H1 (cell line): ENCODE measurements around the gene MXD3.

ENCODE experiments used
- ASH2L ChIP-seq: fragments of 200-600, 300-600 bp; sonication (generic); IDR thresholded peaks from one replicate; pipeline ENCODE4 v1.7.1; 2017; ENCODE audit warnings: low read length
- CTCF ChIP-seq, 3 experiments: IDR thresholded peaks; 1 replicate in 2 of 3; 2 replicates in 1 of 3; pipeline versions ENCODE4 v1.5.1 to v1.6.1; 2011; ENCODE audit warnings: low read length in 3 of 3, mild to moderate bottlenecking in 3 of 3, inconsistent platforms in 2 of 3, low read depth in 1 of 3, moderate library complexity in 1 of 3; ENCODE audit not compliant: insufficient read depth in 1 of 3; ENCODE audit errors: control extremely low read depth in 1 of 3
- EZH2 ChIP-seq: fragments of 200-600 bp; sonication (generic); IDR thresholded peaks from 2 replicates; pipeline ENCODE4 v1.7.1; 2012; ENCODE audit warnings: low read depth, mild to moderate bottlenecking, moderate library complexity, low read length, inconsistent platforms; ENCODE audit not compliant: severe bottlenecking
- GABPA ChIP-seq: IDR thresholded peaks from 2 replicates; pipeline ENCODE4 v1.6.1; 2011; ENCODE audit warnings: mild to moderate bottlenecking, low read length, moderate library complexity, borderline replicate concordance; ENCODE audit not compliant: insufficient read depth
- JUN ChIP-seq: IDR thresholded peaks from 2 replicates; pipeline ENCODE4 v1.6.1; 2011; ENCODE audit warnings: low read depth, mild to moderate bottlenecking, improper control_type of control experiment, low read length
- RNF2 ChIP-seq: fragments of 200-900, 300-1000 bp; sonication (generic); IDR thresholded peaks from 2 replicates; pipeline ENCODE4 v1.7.1; 2016; ENCODE audit warnings: borderline replicate concordance, low read depth, mild to moderate bottlenecking, antibody characterized with exemption, low read length; ENCODE audit not compliant: poor library complexity, severe bottlenecking; ENCODE audit errors: missing control alignments
- SIN3A ChIP-seq, 2 experiments: IDR thresholded peaks in 1 of 2; conservative IDR thresholded peaks in 1 of 2; 2 replicates each; pipeline ENCODE4 v1.6.1; 2011 to 2012; ENCODE audit warnings: low read length in 2 of 2, improper control_type of control experiment in 1 of 2, low read depth in 1 of 2, mild to moderate bottlenecking in 1 of 2
- SRF ChIP-seq: IDR thresholded peaks from 2 replicates; pipeline ENCODE4 v1.6.1; 2011; ENCODE audit warnings: mild to moderate bottlenecking, low read depth, low read length, moderate library complexity
- TAF1 ChIP-seq: IDR thresholded peaks from 2 replicates; pipeline ENCODE4 v1.6.1; 2011; ENCODE audit warnings: mild to moderate bottlenecking, low read depth, low read length

DNA sequence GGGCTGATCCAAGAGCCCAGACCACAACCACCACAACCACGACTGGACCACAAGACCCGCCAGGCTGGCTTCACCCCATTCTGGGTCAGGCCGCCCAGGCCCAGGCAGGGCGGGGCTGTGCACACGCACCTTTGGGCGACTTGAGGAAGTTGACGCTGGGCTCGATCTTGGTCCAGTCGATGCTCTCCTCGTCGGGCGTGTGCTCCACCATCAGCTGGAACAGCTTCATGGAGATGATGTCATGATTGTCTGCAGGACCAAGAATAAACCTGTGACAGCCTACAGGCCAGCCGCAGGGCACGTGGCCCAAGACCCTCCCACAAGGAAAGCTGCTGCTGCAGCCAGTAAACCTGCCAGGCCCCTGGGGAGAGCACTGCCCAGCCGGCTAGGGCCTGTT is 22.5 kb upstream of the MXD3 start:
- TF ChIP-seq SIN3A (conservative IDR thresholded peaks at IDR 0.05 in 1 of 2, IDR thresholded peaks at IDR 0.05 in 1 of 2; ENCODE audit: low read depth in 1 of 2, low read length in 2 of 2) (no peak), RNF2 (no peak), CTCF (IDR thresholded peaks at IDR 0.05; ENCODE audit: control extremely low read depth in 1 of 3, insufficient read depth in 1 of 3, low read depth in 1 of 3, low read length in 3 of 3) (no peak), GABPA (no peak), JUN (no peak), ASH2L (no peak), EZH2 (no peak), SRF (no peak), TAF1 (no peak)
